Measurements from ENCODE around the gene WNT10A. TPM values are rescaled to one million over a fixed set of nuclear protein-coding genes. Genes with fewer than 3 reads are reported as not detected.
"Not testable (repeated sequence)": the region's sequence is repeated elsewhere in the genome, so short reads cannot be mapped to it uniquely, and the experiment has no call there.

WNT10A gene
- total RNA-seq, result not detected

DNA sequence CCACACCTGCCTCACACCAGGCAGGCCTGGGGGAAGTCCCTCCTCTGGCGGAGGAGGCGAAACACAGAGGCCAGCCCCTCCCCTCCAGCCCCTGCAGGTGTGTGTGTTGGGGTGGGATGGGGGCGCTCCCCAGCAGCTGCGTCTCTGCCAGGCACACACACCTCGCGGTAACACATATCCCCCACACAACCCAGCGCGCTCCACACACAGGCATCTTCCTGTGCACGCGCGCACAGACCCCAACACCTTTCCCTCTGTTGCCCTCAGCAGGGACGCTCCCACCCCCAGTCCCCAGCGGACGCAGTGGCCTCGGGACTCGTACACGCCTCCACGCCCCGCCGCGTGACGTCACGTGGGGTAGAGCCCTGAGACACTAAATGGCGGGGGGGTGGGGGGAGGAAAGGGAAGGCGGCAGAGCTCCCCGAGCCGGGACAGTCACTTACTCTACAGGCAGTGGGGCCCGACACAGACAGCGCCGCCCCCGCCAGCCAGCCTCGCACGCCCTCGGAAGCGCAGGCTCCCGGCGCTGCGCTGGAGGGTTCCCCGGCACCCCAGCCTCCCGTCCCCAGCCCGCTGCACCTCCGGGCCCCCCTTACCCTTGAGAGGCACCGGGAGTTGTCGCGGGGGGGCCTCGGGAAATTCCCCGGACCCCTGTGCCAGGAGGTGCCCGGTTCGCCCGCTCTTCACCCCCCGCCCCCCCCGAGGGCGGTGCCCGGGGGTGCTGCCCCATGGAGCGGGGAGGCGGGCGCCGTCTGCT, at the start of gene WNT10A:
Gene WNT10A, plus strand, starts transcription at position 751 of the 757 bp plus-strand sequence. CDS start 144 bp downstream, outside the sequence.
- FAIRE-seq, result no peak
- peak; percentile 42 to 69 for DNase-seq (ENCODE audit: low spot score in 2 of 2)

- DNase-seq (ENCODE audit: low spot score in 2 of 2) (no peak), FAIRE-seq (no peak)
Measured at GRCh38 chr2:218831378-218831990, 49.2 kb upstream of the WNT10A start, which contains the start of gene PRKAG3. Gene PRKAG3 (minus strand): TSS chr2:218831803.

GRCh38 chr2:218832081-218832480, 48.6 kb upstream of the WNT10A start:
- no peak for FAIRE-seq
- no peak for DNase-seq (ENCODE audit: low spot score in 2 of 2)

GRCh38 chr2:218832520-218832919, 48.1 kb upstream of the WNT10A start:
- DNase-seq (ENCODE audit: low spot score in 2 of 2), result no peak
- no peak for FAIRE-seq

DNA sequence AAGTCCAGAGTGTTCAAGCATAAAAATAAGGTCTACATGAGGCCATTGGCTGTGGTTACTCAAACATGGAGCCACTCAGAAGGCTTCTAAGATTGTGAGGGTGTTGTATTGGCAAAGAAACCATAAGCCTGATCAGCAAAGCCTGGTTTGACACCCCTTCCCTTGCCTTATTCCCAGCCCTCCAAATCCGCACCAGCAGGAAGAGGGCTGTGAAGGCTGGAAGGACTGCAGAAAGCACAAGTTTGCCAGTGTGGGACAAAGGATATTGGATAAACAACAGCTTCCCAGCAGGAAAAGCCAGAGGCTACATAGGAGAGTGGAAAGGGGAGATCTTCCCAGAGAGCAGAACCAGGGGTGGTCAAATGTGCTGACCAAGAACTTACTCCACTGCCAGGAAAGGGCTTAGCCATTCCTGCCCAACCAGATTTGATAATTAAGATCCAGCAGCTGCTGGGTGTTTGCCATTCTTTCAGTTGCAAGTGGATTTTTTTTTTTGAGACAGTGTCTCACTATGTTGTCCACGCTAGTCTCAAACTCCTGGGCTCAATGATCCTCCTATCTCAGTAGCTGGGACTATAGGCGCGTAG, 47.5 kb upstream of the WNT10A start:
- DNase-seq (ENCODE audit: low spot score in 2 of 2) (no peak), FAIRE-seq (no peak)

DNA sequence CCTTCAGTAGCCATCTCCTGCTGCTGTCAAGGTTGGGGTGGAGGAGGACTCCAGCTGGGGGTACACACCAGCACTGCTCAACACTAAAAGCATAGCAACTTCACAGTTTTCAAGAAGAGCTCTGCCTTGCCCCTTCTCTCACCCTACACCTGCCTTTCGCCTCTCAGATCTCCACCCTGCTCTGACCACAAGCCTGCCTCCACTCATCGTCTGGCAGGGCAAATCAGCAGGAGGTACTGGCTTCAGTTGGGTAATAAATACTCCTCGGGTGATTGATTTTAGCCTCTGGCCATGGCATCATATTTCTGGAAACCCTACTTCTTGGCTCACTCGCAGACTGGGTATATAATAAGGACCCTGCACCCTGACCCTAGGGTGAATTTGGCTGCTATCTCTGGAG, 46.0 kb upstream of the WNT10A start:
- no peak for FAIRE-seq
- no peak for DNase-seq (ENCODE audit: low spot score in 2 of 2)

DNA sequence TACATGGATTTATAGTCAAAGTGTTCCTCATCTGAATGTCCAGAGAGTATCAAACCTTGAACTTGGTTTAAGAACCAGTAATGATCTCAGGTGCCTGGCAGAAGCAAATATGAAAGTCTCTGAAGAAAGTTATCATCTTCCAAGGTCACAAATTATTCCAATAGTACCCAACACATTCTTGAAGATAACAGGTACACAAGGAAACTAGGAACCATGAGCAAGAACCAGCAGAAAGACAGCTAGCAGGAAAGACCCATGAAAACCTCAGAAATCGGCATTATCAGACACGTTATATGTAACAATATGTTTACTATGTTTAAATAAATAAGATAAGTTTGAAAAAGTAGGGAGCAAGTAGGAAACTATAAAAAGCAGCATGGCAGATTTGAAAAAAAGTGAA, 43.2 kb upstream of the WNT10A start:
- DNase-seq (ENCODE audit: low spot score in 2 of 2) (no peak), FAIRE-seq (no peak)

DNA sequence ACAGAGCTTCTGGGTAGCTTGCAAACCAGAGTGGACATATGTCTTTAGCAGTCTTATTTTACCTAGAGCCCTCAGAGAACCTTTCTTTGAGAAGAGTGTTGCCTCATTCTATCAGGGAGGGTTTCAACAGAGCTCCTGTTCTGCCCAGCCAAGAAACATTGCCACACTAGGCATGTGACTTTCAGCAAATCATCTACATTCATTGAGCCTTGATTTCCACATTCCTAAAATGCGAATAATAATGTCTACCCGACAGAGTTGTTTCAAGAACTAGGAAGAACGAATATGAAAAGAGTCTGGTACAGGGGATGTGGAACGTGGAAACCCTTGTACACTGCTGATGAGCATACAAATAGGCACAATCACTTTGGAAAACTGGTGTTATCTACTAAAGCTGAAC, 41.2 kb upstream of the WNT10A start:
- no peak for FAIRE-seq
- DNase-seq (ENCODE audit: low spot score in 2 of 2), result no peak

GRCh38 chr2:218839888-218840287, 40.8 kb upstream of the WNT10A start:
- FAIRE-seq (no peak), DNase-seq (ENCODE audit: low spot score in 2 of 2) (no peak)

- FAIRE-seq, result not testable (repeated sequence)
Measured at GRCh38 chr2:218844334-218844733, 36.3 kb upstream of the WNT10A start.

GRCh38 chr2:218846963-218847362, 33.7 kb upstream of the WNT10A start:
- DNase-seq (ENCODE audit: low spot score in 2 of 2); FAIRE-seq: not testable (repeated sequence)

More at GRCh38 chr2:218844334-218844733, 36.3 kb upstream of the WNT10A start:
- DNase-seq (ENCODE audit: low spot score in 2 of 2), result not testable (repeated sequence)

DNA sequence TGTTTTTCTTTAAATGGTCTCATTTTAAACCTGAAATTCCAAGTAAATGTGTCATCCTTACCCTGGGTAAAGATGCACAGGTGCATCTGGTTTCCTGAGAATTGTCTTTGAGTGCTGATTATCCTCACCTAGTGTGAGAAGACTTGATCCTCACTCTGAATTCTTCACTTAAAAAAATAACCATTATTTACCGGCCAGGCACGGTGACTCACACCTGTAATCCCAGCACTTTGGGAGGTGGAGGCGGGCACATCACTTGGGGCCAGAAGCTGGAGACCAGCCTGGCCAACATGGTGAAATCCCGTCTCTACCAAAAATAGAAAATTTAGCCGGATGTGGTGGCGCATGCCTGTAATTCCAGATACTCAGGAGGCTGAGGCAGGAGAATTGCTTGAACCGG, 30.9 kb upstream of the WNT10A start:
- DNase-seq (ENCODE audit: low spot score in 2 of 2), result no peak

DNA sequence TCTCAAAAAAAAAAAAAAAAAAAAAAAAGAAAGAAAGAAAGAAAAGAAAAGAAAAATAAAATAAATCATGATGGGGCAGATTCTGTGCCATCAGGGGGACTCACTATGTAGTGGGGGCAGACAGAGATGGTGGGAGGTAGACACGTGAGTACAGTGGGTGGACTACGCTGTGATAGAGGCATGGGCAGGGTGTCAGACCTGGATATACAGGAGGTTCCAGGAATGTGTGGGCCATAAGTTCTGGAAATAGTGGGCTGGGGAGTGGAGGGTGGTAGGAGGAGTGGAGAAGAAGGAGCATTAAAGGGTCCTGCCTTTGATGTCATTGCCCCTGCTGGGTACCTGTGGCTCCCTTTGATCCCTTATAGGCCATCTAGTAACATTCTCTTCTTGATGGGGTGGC, 29.9 kb upstream of the WNT10A start:
- FAIRE-seq (no peak), DNase-seq (ENCODE audit: low spot score in 2 of 2) (no peak)

More for the DNA sequence above, 30.9 kb upstream of the WNT10A start:
- no peak for FAIRE-seq

DNA sequence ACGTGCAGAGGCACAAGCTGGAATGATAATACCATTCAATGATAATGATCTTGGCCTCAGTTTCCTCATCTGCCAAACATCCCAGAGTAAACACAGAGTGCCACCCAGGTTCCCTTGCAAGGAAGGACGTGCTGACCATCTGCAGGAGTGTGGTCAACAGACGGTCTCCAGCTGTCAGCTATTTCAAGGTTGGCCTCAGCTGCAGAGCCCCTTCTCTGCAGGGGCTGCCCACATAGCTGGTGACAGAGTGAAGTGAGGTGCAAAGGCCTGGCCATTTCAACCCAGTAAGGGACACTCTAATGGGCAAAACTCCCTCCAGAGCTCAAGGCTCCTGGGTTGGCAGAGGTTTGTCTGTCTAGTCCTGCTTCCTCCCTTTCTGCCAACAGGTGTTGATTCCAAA, 29.4 kb upstream of the WNT10A start:
- no peak for DNase-seq (ENCODE audit: low spot score in 2 of 2)
- FAIRE-seq, result no peak

- DNase-seq (ENCODE audit: low spot score in 2 of 2) (peak in 1 of 2 donors; percentile 50), FAIRE-seq (no peak)
Measured at GRCh38 chr2:218852911-218853667, 27.6 kb upstream of the WNT10A start.

GRCh38 chr2:218853766-218854165, 26.9 kb upstream of the WNT10A start:
- FAIRE-seq, result no peak
- no peak for DNase-seq (ENCODE audit: low spot score in 2 of 2)

DNA sequence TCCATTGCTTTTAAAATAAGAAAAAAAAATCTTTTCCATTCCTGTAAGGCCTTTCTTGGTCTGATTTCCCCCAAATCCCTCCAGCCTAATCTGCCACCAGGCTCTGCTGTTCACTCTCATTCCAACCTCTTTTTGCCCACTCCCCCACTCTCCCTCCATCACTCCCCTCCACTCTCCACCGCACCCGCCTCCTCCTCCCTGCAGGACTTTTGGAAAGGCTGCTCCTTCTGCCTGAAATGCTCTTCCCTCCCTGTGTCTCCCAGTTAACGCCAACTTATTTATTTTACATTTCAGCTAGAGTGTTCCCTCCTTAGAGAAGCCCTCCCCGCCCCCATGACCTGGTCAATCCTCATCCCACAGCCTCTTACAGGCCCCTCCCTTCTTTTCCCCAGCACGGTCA, 25.8 kb upstream of the WNT10A start:
- DNase-seq (ENCODE audit: low spot score in 2 of 2) (no peak), FAIRE-seq (no peak)

DNA sequence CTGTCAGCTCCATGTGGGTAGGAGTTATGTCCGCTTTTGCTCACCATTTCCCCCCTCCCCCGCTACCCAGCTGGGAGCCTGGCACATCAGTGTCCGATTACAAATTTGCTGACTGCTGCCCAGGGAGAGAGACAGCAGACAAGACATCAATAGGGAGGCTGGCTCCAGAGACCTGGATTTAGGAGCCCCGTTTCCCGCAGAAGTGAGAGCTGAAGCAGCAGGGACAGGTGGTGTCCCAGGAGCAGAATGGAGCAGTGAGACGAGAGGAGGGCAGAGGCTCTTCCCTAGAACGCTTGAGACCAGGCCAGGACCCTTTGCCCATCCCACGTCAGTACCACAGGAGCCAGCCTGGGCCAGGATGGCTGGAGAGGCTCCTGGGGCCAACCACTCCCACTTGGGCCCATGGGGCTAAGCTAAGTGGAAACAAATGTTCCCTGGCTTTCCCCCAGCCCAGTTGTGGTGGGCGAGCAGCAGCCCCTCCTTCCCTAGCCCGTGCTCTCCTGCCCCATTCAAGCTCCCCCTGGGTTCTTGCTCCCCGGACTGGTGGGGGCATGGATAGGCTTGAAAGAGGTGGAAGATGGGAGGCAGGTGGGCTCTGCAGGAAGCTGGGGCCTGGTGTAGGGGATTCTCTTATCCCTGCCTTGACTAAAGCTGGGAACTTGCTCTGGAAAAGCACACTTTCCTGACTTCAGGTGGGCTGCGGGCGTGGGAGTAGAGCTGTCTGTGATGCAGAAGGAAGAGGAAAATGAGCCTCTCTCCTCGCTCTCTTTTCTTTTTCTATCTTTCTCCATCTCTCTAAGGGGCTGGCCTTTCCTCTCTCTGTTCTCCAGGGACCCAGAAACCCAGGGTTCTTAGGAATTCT, 25.1 kb upstream of the WNT10A start:
- FAIRE-seq (no peak), DNase-seq (ENCODE audit: low spot score in 2 of 2) (no peak)

DNA sequence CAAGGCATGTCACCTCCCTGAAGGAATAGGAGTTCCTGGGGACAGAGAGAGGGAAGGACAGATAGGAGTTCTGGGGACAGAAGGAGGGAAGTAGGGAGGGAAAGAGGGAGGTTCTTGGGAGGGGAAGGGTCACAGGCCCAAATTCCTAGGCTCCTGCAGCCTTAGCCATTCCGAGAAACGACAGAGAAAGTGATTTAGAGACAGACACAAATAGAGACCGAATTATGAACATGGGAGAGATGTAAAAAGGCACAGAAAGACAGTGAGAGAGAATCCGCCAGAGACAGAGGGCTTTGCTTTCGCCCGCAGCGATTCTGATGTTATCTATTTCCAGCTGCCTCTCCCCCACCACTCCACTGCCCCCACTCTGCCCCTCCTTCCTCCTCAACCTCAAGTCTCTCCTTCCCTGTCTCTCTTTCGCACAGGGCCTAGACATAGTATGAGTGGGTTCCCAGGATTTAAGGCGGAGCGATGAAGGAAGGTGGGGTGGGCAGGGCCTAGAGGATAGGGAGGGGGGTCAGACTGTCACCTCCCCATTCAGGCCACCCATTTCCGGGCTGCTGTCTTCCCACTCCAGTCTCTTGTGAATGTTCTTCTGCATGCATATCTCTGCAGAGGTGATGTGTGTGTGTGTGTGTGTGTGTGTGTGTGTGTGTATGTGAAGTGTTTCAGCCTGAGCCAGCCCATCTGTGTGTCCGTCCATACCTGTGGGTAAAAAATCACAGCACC, 24.3 kb upstream of the WNT10A start:
- no peak for DNase-seq (ENCODE audit: low spot score in 2 of 2)
- FAIRE-seq, result no peak

All from frontal cortex (tissue), 4 donors.